ENCODE data around the gene SRPRB.
"Not testable (repeated sequence)": the region's sequence is repeated elsewhere in the genome, so short reads cannot be mapped to it uniquely, and the experiment has no call there.

Gene SRPRB

GRCh38 chr3:133779626-133780203, 25.9 kb upstream of the SRPRB start:
- DNase-seq, result no peak

- not testable (repeated sequence) for DNase-seq
These were observed 24.9 kb upstream of the SRPRB start for GRCh38 chr3:133780756-133781155.

- DNase-seq, result no peak
These were observed 24.0 kb upstream of the SRPRB start for GRCh38 chr3:133781570-133781969.

DNA sequence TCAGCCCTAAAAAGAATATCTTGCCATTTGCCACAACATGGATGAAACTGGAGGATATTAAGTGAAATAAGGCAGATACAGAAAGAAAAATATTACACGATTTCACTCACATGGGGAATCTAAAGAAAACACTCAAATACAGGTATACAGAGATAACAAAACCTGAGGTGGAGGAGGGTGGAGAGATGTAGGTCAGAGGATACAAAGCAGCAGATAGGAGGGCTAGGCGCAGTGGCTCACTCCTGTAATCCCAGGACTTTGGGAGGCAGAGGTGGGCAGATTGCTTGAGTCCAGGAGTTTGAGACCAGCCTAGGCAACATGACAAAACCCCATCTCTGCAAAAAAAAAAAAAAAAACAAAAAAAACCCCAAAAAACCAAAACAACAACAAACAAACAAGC, 23.2 kb upstream of the SRPRB start:
- no peak for DNase-seq

- DNase-seq, result no peak
These were observed 21.9 kb upstream of the SRPRB start for GRCh38 chr3:133783762-133784161.

DNA sequence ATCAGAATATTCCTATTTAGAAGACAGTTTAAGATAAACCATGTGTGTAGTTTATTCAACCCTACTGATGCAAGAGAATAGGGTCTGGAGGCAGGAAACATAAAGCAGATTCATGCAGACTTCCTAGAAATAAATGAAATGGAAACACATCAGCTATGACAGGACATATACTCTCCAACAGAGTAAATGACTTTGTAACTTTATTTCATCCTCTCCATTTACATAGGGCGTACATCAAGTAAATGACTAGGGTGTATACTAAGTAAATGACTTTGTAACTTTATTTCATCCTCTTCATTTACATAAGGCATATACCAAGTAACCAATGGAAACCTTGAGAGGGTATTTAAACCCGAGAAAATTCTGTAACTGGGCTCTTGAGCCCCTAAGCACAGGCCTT, 17.6 kb upstream of the SRPRB start:
- DNase-seq, result no peak

DNA sequence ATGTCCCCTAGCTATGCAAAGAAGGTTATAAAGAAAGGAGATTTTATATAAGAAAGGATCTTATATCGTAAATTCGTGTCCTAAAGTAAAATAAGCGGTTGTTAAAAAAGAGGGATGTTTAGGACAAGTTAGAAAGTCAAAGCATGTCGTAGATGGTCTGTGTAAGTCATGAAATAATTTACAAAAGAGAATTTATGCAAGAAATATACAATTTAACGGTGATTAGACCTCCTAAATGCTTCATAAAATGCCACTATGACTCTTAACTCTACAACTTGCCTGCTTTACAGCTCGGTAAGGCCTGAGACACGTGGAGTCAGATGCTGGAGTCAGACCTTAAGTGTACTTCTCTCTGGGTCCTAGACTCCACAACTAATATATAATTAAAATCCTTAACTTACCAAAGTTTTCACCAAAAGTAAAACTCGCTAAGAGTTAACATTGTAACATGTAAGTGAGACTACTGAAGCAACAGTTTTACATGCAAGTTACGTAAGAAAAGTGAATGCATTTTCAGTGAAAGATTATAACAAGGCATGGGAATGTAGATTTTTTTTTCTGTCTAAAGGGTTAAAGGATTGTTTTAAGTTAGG, 13.3 kb upstream of the SRPRB start:
- DNase-seq, result no peak

DNA sequence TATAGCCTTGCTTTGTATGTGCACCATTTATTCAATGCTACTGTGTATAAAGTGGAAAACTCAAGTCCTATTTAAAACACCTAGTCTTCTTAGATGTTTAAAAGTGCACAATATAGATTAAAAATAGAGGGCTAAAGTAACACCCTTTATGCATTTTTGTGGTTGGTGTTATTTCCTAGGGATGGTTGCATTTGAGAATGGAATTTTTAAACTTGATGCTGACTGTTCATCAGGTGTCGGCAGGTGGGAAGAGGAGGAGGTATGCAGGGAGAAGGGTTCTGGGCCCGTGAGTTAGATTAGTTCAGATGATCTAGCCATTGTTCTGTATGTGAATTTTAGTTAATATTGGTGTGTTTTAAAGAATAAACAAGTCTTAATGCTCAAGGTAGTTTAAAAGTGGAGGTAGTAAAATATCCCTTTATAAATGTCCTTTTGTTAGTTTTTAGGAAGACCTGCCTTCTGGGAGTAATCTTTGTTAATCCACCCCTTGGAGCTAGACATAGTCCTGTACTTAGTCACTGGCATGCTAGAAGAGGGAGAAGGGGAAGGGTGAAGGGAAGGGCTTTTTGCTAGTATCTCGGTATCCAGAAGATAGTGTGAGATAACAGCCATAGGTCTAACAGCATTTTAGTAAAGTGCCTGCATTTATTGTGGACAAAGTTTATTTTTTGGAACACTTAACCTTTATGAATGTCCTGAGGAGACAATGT, 8.1 kb upstream of the SRPRB start:
- no peak for DNase-seq

GRCh38 chr3:133799794-133800585, 5.6 kb upstream of the SRPRB start:
- peak; percentile 4 for DNase-seq

DNA sequence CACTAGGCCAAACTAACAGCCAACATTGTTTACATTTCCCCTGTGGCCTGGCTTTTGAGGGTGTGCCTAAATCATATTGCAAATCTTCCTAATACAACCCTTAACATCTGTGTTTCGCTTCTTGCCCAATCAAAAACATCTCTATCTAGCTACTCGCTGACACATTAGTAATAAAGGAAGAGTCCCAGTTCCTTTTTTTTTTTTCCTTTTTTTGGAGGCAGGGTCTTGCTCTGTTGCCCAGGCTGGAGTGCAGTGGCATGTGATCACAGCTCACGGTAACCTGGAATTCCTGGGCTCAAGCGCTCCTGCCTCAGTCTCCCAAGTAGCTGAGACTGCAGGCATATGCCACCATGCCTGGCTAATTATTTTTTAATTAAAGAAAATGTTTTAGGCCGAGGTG, 2.1 kb upstream of the SRPRB start:
- DNase-seq, result no peak

GRCh38 chr3:133804896-133805295, 719 bp upstream of the SRPRB start:
- no peak for DNase-seq

- DNase-seq, result no peak
These were observed 272 bp upstream of the SRPRB start for GRCh38 chr3:133805384-133805701.

DNA sequence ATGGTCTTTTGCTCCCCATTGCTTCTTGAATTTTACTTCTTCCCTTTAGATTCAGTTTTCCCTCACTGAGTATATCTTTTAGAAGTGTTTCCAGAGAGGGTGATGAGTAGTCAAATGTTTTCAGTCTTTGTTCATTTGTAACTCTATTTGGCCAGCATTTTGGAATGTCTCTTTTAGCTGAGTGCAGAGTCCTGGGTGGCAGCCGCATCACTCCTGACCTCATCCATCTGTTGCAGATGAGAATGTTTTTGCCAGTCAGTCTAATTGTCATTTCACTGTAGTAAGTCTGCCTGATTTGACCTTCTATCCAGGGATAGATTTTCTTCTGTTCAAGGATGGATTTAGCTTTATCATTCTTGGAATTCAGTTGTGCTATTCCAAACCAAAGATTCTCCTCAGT, 7.3 kb downstream of the SRPRB start:
- no peak for DNase-seq

DNA sequence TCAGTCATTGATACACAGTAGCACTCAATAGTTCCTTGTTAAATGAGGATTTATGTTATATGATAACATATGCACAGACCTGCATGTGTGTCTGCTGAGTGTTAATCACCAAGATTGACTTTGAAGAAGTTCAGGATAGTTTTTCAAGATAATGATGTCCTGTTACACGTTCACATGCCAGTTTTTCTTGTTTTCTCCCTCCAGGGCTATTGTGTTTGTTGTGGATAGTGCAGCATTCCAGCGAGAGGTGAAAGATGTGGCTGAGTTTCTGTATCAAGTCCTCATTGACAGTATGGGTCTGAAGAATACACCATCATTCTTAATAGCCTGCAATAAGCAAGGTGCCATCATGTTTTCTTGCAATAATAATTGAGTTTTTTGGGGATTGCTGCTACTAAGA, 9.8 kb downstream of the SRPRB start:
- no peak for DNase-seq

GRCh38 chr3:133820129-133820528, 14.5 kb downstream of the SRPRB start:
- no peak for DNase-seq

DNA sequence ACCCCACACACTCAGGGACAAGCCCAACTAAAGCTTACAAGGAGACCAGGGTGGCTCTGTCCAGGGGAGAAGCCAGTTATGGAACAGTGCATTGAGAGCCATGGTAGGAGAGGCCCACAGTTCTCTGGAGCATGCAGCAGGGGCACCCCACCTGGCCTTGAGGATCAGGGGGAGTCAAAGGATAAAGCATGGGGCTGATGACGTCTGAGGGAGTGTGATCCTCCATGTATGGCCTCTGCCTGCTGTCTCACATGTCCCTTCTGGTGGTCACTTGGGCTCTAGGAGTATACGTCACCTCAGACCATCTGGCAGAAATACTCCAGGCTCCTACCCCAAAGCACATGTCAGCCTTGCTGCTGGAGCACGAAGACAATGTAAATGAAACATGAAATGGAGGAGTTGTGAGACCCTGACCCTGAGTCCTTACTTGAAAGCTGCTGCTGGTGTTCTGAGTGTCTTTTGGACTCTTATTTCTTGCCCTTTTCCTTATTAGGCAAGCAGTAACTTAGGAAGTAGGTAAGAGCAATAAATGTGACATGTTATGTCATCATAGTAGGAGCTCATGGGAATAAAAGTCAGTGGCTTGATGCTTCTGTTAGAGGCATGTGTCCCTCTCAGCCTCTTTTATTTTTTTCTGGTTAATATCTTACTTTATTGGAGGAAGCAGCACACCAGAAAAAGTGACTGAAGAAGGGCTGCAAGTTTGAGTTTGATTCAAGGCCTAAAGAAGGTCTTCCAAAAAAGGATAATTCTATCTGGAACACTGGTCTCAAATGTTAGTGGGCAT, 15.5 kb downstream of the SRPRB start:
- no peak for DNase-seq

DNA sequence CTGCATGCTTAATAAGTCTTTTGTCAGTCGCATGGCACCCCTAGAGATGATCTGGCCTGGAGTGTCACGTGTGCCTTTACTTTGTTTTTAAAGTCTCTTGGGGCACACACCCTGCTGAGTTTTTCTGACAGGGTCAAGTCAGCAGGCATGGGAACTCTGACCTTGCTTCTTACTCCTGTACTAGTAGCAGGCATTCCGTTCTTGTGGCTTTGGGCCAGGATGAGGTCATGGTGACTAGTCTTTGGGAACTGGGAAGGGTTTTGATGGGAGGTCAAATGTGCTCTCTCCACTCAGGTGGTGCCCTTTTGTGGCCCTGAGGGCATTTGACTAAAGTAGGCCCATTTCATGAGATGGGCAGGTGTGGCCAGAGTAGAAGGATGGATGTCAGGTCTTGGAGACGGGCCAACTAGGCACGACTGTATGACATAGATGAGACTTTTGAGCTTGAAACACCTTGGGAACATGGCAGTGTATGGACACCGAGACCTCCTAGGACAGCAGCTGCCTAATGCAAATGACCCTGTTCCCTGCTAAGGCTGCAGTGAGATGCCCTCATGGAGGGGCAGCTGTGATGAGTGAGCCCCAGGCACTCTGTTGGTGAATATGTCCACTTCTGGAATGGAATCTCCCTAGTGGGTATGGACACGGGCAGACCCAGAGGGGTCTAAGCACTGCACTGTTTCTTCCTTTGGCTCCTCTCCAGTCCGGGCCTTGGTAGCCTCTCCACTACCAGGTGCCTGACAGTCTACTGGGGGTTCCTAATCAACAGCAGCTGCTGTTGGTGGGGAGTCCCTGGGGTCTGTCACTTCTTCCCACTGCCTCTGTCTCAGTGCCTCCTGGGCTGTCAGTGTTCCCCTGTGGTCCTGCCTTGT, 16.4 kb downstream of the SRPRB start:
- DNase-seq, result peak; percentile 65

DNA sequence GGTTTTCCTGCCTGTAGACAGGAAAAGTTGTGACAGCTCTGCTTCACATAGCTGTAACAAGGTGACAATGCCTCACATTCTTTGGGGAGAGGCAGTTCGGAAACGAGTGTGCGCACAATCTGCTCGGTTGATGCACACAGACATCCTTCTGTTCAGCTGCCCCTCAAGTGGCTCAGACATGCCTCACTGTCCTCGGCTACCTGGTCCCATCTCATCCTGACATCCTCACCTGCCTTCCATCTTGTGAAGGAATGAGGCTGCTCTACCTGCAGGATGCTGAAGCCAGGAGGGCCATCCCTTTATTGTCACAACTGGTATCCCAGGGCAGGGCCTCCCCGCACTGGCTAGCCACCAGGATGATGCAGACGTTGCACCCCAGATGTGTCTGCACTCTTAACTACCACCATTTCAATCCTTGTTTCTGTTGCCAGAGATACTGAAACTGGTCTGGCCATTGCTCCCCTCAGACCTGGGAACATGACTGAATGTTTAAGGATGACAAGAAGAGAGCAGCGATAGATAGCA, 19.4 kb downstream of the SRPRB start:
- DNase-seq, result no peak

GRCh38 chr3:133825969-133826727, 20.5 kb downstream of the SRPRB start:
- no peak for DNase-seq

DNA sequence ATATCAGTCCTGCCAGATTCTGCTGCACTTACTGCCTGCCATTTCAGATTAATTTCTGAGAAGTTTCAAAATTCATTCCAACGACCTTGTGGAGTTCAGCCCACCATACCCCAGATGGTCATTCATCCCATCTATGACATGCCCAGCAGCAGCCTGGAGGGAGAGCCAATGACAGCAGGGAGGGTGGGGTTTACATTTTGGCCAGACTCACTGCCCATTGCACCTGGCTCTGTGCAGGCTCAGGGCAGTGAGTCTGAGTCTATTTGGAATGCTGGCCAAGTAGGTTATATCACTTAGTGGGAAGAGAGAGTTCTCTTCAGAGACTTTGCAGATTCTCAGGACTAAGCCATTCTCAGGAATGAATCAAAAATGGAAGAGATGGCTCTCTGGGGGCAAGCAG, 21.5 kb downstream of the SRPRB start:
- DNase-seq, result no peak

DNA sequence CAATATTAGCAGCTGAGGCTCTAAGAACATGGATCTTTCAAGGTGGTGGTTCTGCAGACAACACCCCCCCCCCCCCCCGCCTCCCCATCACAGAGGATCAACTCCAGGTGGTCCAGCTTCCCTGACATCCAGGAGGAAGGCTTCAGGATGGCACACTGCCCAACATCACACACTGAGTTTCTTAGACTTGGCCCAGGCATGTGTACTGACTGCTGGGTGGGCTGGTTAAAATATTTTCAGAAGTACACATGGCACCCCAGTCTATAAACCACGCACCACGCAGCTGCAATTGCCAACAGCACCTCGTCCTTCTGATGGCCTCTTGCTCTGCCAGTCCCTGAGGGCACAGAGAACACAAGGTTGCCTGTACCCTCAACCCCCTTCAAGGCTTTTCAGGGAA, 22.1 kb downstream of the SRPRB start:
- DNase-seq, result no peak
